ENCODE results near the gene CD160. TPM values are rescaled to one million over a fixed set of nuclear protein-coding genes. Genes with fewer than 3 reads are reported as not detected.

Gene CD160
- total RNA-seq, 2 donors from 2014 or later: not detected

- WGBS: 0% methylated on average over 1 of the region's 1 CpG
- Histone ChIP-seq H3K27me3 (replicated peaks; ENCODE audit: insufficient read depth) (no peaks in the 10 kb centered on the region), H3K27ac (no peak overlapping the region), H3K4me3 (no peak overlapping the region), H3K4me1 (replicated peaks) (no peaks in the 10 kb centered on the region), H3K9me3 (no peaks in the 10 kb centered on the region), H3K36me3 (no peaks in the 10 kb centered on the region)
- DNase-seq (ENCODE audit: low spot score): no peak
- intact Hi-C loops (cut with DNase I): no loop called here
- no peak for TF ChIP-seq POLR2A (IDR thresholded peaks at IDR 0.05)
Observed at GRCh38 chr1:145786271-145786670, 67.0 kb downstream of the CD160 start.

DNA sequence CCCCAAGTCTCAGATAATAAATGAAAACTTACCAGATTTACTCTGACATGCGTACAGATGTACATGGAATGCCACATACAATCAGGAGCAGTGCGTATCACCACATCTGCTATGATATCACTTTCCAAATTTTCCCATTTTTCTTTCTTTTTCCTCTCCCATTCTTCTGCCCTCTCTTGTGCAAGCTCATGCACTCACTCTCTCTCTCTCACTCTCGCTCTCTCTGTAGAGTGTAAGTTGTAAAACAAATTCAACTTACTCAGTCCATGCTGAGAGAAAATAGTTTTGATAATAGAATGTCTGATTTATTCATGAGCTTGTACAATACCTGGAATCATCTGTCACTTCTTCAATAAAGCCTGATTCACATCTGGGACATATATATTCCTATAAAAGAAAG, 69.3 kb downstream of the CD160 start:
- intact Hi-C loops (cut with DNase I): no loop called here
- no peaks in the 10 kb centered on the region for H3K27me3 ChIP-seq (replicated peaks; ENCODE audit: insufficient read depth)
- 97% methylated on average over 3 of the region's 3 CpGs for WGBS
- H3K4me1 ChIP-seq (replicated peaks): no peaks in the 10 kb centered on the region
- H3K36me3 ChIP-seq: no peaks in the 10 kb centered on the region
- DNase-seq (ENCODE audit: low spot score): no peak
- no peaks in the 10 kb centered on the region for H3K9me3 ChIP-seq
- H3K4me3 ChIP-seq: no peak overlapping the region
- TF ChIP-seq POLR2A (IDR thresholded peaks at IDR 0.05): no peak
- TF ChIP-seq, protein P1, sequence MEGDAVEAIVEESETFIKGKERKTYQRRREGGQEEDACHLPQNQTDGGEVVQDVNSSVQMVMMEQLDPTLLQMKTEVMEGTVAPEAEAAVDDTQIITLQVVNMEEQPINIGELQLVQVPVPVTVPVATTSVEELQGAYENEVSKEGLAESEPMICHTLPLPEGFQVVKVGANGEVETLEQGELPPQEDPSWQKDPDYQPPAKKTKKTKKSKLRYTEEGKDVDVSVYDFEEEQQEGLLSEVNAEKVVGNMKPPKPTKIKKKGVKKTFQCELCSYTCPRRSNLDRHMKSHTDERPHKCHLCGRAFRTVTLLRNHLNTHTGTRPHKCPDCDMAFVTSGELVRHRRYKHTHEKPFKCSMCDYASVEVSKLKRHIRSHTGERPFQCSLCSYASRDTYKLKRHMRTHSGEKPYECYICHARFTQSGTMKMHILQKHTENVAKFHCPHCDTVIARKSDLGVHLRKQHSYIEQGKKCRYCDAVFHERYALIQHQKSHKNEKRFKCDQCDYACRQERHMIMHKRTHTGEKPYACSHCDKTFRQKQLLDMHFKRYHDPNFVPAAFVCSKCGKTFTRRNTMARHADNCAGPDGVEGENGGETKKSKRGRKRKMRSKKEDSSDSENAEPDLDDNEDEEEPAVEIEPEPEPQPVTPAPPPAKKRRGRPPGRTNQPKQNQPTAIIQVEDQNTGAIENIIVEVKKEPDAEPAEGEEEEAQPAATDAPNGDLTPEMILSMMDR (IDR thresholded peaks at IDR 0.05): no peak
- TF ChIP-seq POLR2AphosphoS5 (IDR thresholded peaks at IDR 0.05): no peak
- H3K27ac ChIP-seq: no peak overlapping the region

Other genes with a start within 250 kb of the CD160 start
- 10 to 100 TPM; 14.5 to 30.1 TPM for gene GPR89A, start 111.5 kb upstream of the CD160 start, total RNA-seq
- gene PDZK1, start 12.1 kb upstream of the CD160 start, total RNA-seq: under 1 TPM in 1 of 2 donors, not detected in 1; 0.55 TPM
- gene RNF115, start 104.6 kb downstream of the CD160 start, total RNA-seq: 10 to 100 TPM; 12.5 to 21.4 TPM
- gene POLR3C, start 104.7 kb downstream of the CD160 start, total RNA-seq: 10 to 100 TPM; 22.5 to 48.0 TPM
- gene NUDT17, start 126.1 kb downstream of the CD160 start, total RNA-seq: 1 to 10 TPM; 3.5 to 8.6 TPM
- gene PIAS3, start 139.6 kb downstream of the CD160 start, total RNA-seq: 10 to 100 TPM; 41.7 to 48.8 TPM
- gene ANKRD35, start 166.4 kb downstream of the CD160 start, total RNA-seq: 1 to 10 TPM; 6.6 to 7.5 TPM
- 1 to 10 TPM; 6.4 to 7.4 TPM for gene ITGA10, start 190.6 kb downstream of the CD160 start, total RNA-seq
- gene PEX11B, start 199.2 kb downstream of the CD160 start, total RNA-seq: 10 to 100 TPM; 35.9 to 37.7 TPM
- 100 to 1,000 TPM; 127 to 159 TPM for gene RBM8A, start 208.0 kb downstream of the CD160 start, total RNA-seq
- 10 to 100 TPM; 30.0 to 31.8 TPM for gene LIX1L, start 238.5 kb downstream of the CD160 start, total RNA-seq
- gene ANKRD34A, start 245.1 kb downstream of the CD160 start, total RNA-seq: 1 to 10 TPM; 1.6 to 2.4 TPM
- 10 to 100 TPM; 20.3 to 23.2 TPM for gene POLR3GL, start 245.2 kb downstream of the CD160 start, total RNA-seq

Measured in prostate gland (tissue), 2 donors.